ENCODE data around the gene SLC25A36. TPM values are rescaled to one million over a fixed set of nuclear protein-coding genes. Genes with fewer than 3 reads are reported as not detected.

SLC25A36 gene
- total RNA-seq, 2 experiments from 2014 or later: 166 to 171 TPM

GRCh38 chr3:140956058-140956835, 14.6 kb downstream of the SLC25A36 start:
- Mint-ChIP-seq H3K27me3 (no peaks in the 10 kb centered on the region), H3K4me1 (ENCODE audit: low read depth) (peaks cover 45% of the 10 kb centered on the region), H3K4me3 (no peak overlapping the region), H3K36me3 (ENCODE audit: low read depth) (peaks cover 38% of the 10 kb centered on the region), H3K27ac (no peak overlapping the region), H3K9me3 (no peaks in the 10 kb centered on the region)
- Histone ChIP-seq H3K27me3 (ENCODE audit: control insufficient read depth in 1 of 2, insufficient read depth in 2 of 2, low read length in 2 of 2) (no peaks in the 10 kb centered on the region), H3K9me3 (ENCODE audit: control insufficient read depth in 1 of 2, insufficient read depth in 1 of 2, low read length in 2 of 2) (no peaks in the 10 kb centered on the region), H3K36me3 (ENCODE audit: insufficient read depth, low read length) (peaks cover 30% of the 10 kb centered on the region), H3K27ac (ENCODE audit: low read depth in 1 of 2, low read length in 2 of 2) (no peak overlapping the region), H3K4me1 (ENCODE audit: insufficient read depth, low read length) (no peaks in the 10 kb centered on the region), H3K4me3 (ENCODE audit: low read length) (no peak overlapping the region)
- DNase-seq (no peak), ATAC-seq (ENCODE audit: poor library complexity) (no peak)
- intact Hi-C loops (cut with DNase I, micrococcal nuclease): no loop called here
- POLR2A ChIA-PET: no interaction called here
- TF ChIP-seq CTCF (IDR thresholded peaks at IDR 0.05): no peak
- CTCF ChIA-PET: interaction anchor here (0.6 to 2.0 kb wide), 3 partner anchors 11 to 148 kb away, joined by 3 to 5 read pairs (median 3); no protein-coding TSS in a partner anchor

- no peaks in the 10 kb centered on the region for H3K27me3 ChIP-seq (ENCODE audit: control insufficient read depth in 1 of 2, insufficient read depth in 2 of 2, low read length in 2 of 2)
- H3K27ac ChIP-seq (ENCODE audit: low read depth in 1 of 2, low read length in 2 of 2): no peak overlapping the region
- Mint-ChIP-seq H3K9me3 (no peaks in the 10 kb centered on the region), H3K27ac (no peak overlapping the region), H3K36me3 (ENCODE audit: low read depth) (peaks cover 57% of the 10 kb centered on the region), H3K4me3 (no peak overlapping the region), H3K27me3 (no peaks in the 10 kb centered on the region), H3K4me1 (ENCODE audit: low read depth) (peaks cover 15% of the 10 kb centered on the region)
- H3K4me1 ChIP-seq (ENCODE audit: insufficient read depth, low read length): no peaks in the 10 kb centered on the region
- no peak for TF ChIP-seq CTCF (IDR thresholded peaks at IDR 0.05)
- H3K9me3 ChIP-seq (ENCODE audit: control insufficient read depth in 1 of 2, insufficient read depth in 1 of 2, low read length in 2 of 2): no peaks in the 10 kb centered on the region
- DNase-seq (peak in 3 of 14 experiments; percentile 8 to 22 (median 11)), ATAC-seq (ENCODE audit: poor library complexity) (peak; percentile 42)
- peaks cover 15% of the 10 kb centered on the region for H3K36me3 ChIP-seq (ENCODE audit: insufficient read depth, low read length)
- H3K4me3 ChIP-seq (ENCODE audit: low read length): no peak overlapping the region
- intact Hi-C loops (cut with DNase I, micrococcal nuclease): loop anchor here (5.0 to 10.0 kb wide), 2 partner anchors 48 to 51 kb away; no protein-coding TSS in a partner anchor
- ChIA-PET CTCF (no interaction called here), POLR2A (no interaction called here)
These were observed 31.2 kb downstream of the SLC25A36 start for GRCh38 chr3:140972833-140973232.

- Histone ChIP-seq H3K27ac (ENCODE audit: low read depth in 1 of 2, low read length in 2 of 2) (no peak overlapping the region), H3K36me3 (ENCODE audit: insufficient read depth, low read length) (peaks cover 15% of the 10 kb centered on the region), H3K4me1 (ENCODE audit: insufficient read depth, low read length) (no peaks in the 10 kb centered on the region), H3K27me3 (ENCODE audit: control insufficient read depth in 1 of 2, insufficient read depth in 2 of 2, low read length in 2 of 2) (no peaks in the 10 kb centered on the region), H3K4me3 (ENCODE audit: low read length) (no peak overlapping the region), H3K9me3 (ENCODE audit: control insufficient read depth in 1 of 2, insufficient read depth in 1 of 2, low read length in 2 of 2) (no peaks in the 10 kb centered on the region)
- ChIA-PET POLR2A (interaction anchor here (0.6 kb wide), 1 partner anchor 21 kb away, joined by 4 read pairs; no protein-coding TSS in a partner anchor), CTCF (interaction anchor here (1.2 kb wide), 1 partner anchor 18 kb away, joined by 3 read pairs; no protein-coding TSS in a partner anchor)
- DNase-seq (peak in 3 of 14 experiments; percentile 13 to 23 (median 19)), ATAC-seq (ENCODE audit: poor library complexity) (peak; percentile 78)
- H3K27ac Mint-ChIP-seq: peak overlapping the region; percentile 71
- intact Hi-C loops (cut with DNase I, micrococcal nuclease): loop anchor here (2.0 to 10.0 kb wide), 3 partner anchors 50 to 74 kb away; no protein-coding TSS in a partner anchor
- no peak for TF ChIP-seq CTCF (IDR thresholded peaks at IDR 0.05)
- no peak overlapping the region for H3K4me3 Mint-ChIP-seq
- H3K9me3 Mint-ChIP-seq: no peaks in the 10 kb centered on the region
- H3K4me1 Mint-ChIP-seq (ENCODE audit: low read depth): peaks cover 15% of the 10 kb centered on the region
- peaks cover 66% of the 10 kb centered on the region for H3K36me3 Mint-ChIP-seq (ENCODE audit: low read depth)
- H3K27me3 Mint-ChIP-seq: no peaks in the 10 kb centered on the region
These were observed 33.3 kb downstream of the SLC25A36 start for GRCh38 chr3:140974900-140975299.

Measured in CD4-positive, alpha-beta T cell (primary cell).